Measurements from ENCODE around the gene NACAD. TPM values are rescaled to one million over a fixed set of nuclear protein-coding genes. Genes with fewer than 3 reads are reported as not detected.
A peak's percentile ranks its signal among the peaks of the same experiment; 100 is the strongest.

Gene NACAD
- total RNA-seq, 4 donors from 2014 or later = 0.04 to 1.9 (median 0.62) TPM; not detected in 1

DNA sequence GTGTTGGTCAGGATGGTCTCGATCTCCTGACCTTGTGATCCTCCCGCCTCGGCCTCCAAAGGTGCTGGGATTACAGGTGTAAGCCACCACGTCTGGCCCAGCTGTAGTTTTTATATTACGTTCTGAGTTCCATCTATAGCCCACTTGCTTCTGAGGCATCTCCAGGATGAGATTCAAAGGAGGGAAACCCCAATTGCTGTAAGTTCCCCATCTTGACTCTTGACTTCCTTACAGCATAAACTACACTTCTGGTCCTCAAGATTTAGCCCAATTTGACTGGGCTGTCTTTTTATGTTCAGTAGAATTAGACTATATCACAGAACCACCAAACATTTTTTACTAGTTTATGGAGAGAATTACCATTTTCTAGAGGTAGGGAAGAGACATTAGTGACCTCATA is 44.4 kb downstream of the NACAD start:
- intact Hi-C loops (cut with DNase I) = no loop called here
- Histone ChIP-seq H3K27ac (no peak overlapping the region), H3K4me3 (no peak overlapping the region), H3K27me3 (no peaks in the 10 kb centered on the region), H3K4me1 (no peaks in the 10 kb centered on the region), H3K36me3 (peaks cover 0 to 93% (median 8%) of the 10 kb centered on the region in 3 donors), H3K9me3 (no peaks in the 10 kb centered on the region)
- DNase-seq = no peak
- WGBS, 2 donors = 80 to 83% methylated on average over 5 of the region's 5 CpGs
- TF ChIP-seq, protein P1, sequence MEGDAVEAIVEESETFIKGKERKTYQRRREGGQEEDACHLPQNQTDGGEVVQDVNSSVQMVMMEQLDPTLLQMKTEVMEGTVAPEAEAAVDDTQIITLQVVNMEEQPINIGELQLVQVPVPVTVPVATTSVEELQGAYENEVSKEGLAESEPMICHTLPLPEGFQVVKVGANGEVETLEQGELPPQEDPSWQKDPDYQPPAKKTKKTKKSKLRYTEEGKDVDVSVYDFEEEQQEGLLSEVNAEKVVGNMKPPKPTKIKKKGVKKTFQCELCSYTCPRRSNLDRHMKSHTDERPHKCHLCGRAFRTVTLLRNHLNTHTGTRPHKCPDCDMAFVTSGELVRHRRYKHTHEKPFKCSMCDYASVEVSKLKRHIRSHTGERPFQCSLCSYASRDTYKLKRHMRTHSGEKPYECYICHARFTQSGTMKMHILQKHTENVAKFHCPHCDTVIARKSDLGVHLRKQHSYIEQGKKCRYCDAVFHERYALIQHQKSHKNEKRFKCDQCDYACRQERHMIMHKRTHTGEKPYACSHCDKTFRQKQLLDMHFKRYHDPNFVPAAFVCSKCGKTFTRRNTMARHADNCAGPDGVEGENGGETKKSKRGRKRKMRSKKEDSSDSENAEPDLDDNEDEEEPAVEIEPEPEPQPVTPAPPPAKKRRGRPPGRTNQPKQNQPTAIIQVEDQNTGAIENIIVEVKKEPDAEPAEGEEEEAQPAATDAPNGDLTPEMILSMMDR (IDR thresholded peaks at IDR 0.05) = no peak
- no peak for TF ChIP-seq POLR2A (IDR thresholded peaks at IDR 0.05)

DNA sequence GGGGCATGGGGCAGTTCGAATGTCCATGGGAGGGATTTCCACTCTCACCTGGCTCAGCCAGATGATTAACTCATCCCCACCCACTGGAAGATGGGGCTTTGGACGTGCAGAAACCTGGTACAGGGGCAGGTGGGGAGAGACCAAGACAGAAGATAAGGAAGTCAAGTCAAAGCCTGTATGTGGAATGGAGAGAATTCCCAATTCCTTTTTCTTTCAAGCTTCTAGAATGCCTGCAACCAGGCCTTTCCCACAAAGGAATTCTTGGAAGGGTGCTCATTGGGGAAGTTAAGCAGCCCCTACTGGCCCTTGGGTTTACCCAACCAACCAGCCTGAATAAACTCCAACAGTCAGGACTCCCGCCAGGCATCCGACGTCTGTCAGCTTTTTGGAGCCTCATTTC is 49.7 kb downstream of the NACAD start:
- H3K4me1 ChIP-seq = peaks cover 19 to 38% (median 22%) of the 10 kb centered on the region in 3 donors
- peaks cover 0 to 63% (median 12%) of the 10 kb centered on the region in 3 donors for H3K36me3 ChIP-seq
- WGBS, 2 donors = 72 to 80% methylated on average over 2 to 5 of the region's 5 CpGs
- no peaks in the 10 kb centered on the region for H3K27me3 ChIP-seq
- no peak overlapping the region for H3K4me3 ChIP-seq
- no peak overlapping the region for H3K27ac ChIP-seq
- no peaks in the 10 kb centered on the region for H3K9me3 ChIP-seq
- intact Hi-C loops (cut with DNase I) = no loop called here
- TF ChIP-seq, protein P1 (IDR thresholded peaks at IDR 0.05) = no peak
- no peak for TF ChIP-seq POLR2A (IDR thresholded peaks at IDR 0.05)
- no peak for DNase-seq

DNA sequence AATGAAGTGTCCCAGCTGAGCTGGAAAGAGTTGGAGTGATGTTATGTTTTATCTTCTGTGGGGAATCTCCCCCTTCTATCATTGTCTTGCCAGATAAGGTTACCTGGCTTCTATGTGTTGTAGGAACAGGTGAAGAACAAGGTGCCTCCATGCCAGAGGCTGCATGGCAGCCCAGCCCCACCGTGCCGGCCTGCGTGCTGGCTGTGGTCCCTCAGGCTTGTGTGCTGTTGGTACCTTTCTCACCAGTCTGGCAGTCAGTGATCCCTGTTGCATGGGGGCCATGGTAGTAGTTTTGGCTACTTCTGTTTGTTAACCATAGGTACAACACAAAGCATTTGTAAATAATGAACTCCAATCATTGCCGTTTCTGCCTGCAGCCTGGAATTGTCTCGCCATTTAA is 50.9 kb downstream of the NACAD start:
- DNase-seq = no peak
- H3K9me3 ChIP-seq = no peaks in the 10 kb centered on the region
- H3K27ac ChIP-seq = no peak overlapping the region
- intact Hi-C loops (cut with DNase I) = no loop called here
- peaks cover 30 to 50% (median 32%) of the 10 kb centered on the region in 3 donors for H3K4me1 ChIP-seq
- H3K4me3 ChIP-seq = no peak overlapping the region
- peaks cover 0 to 52% (median 12%) of the 10 kb centered on the region in 3 donors for H3K36me3 ChIP-seq
- WGBS, 2 donors = 89 to 94% methylated on average over 3 to 5 of the region's 5 CpGs
- TF ChIP-seq POLR2A (IDR thresholded peaks at IDR 0.05) = no peak
- TF ChIP-seq, protein P1 (IDR thresholded peaks at IDR 0.05) = no peak
- H3K27me3 ChIP-seq = no peaks in the 10 kb centered on the region

DNA sequence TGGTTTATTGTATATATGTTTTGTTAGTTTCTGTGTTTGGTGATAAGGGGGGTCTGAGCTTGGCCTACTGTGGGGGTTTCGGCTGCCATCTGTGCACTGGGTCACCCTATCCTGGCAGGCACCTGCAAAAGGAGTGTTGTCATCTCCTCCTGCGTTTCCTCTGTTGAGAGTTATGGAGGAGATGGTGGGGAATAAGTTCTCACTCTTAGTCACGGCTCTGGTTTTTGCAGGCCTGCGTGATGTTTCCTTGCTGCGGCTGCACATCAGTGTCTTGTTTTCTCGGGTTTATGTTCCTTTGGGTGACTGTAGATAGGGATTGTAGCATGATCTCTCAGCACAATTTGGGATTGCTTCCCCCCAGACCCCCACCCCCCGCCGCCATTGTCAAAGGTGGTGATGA is 52.0 kb downstream of the NACAD start:
- Histone ChIP-seq H3K9me3 (no peaks in the 10 kb centered on the region), H3K36me3 (peaks cover 0 to 41% (median 12%) of the 10 kb centered on the region in 3 donors), H3K27me3 (no peaks in the 10 kb centered on the region), H3K4me1 (peaks cover 30 to 60% (median 36%) of the 10 kb centered on the region in 3 donors), H3K27ac (no peak overlapping the region), H3K4me3 (no peak overlapping the region)
- DNase-seq = no peak
- no peak for TF ChIP-seq POLR2A (IDR thresholded peaks at IDR 0.05)
- TF ChIP-seq, protein P1 (IDR thresholded peaks at IDR 0.05) = no peak
- 86 to 87% methylated on average over 5 to 6 of the region's 8 CpGs for WGBS, 2 donors
- intact Hi-C loops (cut with DNase I) = no loop called here

DNA sequence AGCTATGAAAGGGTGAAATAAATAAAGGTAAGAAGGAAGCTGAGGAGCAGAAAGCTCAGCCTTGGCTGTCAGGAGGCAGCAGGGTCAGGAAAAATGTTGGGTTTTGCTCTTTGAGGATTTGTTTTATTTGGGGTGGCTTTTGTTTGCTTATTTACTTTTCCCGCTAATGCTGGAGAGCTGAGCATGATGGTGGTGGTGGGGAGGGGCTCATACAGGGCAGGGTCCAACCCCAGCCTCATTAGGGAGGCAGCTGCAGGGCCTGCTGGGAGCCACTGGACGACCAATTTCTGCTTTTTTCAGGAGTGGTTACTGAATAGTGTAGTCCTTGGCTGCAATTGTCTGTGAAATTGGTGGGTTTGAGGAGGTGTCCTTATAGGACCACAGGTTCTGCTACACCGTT is 52.5 kb downstream of the NACAD start:
- intact Hi-C loops (cut with DNase I) = no loop called here
- Histone ChIP-seq H3K36me3 (peaks cover 0 to 36% (median 8%) of the 10 kb centered on the region in 3 donors), H3K9me3 (no peaks in the 10 kb centered on the region), H3K27ac (peak overlapping the region in 3 of 4 donors; percentile 36 to 53 (median 46)), H3K4me1 (peaks cover 30 to 63% (median 36%) of the 10 kb centered on the region in 3 donors), H3K27me3 (no peaks in the 10 kb centered on the region), H3K4me3 (no peak overlapping the region)
- 43 to 70% methylated on average over 3 of the region's 3 CpGs for WGBS, 2 donors
- DNase-seq = no peak
- TF ChIP-seq, protein P1 (IDR thresholded peaks at IDR 0.05) = no peak
- TF ChIP-seq POLR2A (IDR thresholded peaks at IDR 0.05) = no peak
